Chondrocyte (in vitro differentiated cells): ENCODE results near the gene SLC6A19. TPM values are rescaled to one million over a fixed set of nuclear protein-coding genes. Genes with fewer than 3 reads are reported as not detected.

Source experiments
- DNase-seq: peaks from one replicate; pipeline ENCODE4 v3.0.0; 2021; ENCODE audit warnings: mixed read lengths, low spot score
- H3K27ac Mint-ChIP-seq: one replicate; pipeline ENCODE4 v1.8.0; 2021; ENCODE audit warnings: mild to moderate bottlenecking, moderate library complexity, mixed read lengths; ENCODE audit not compliant: unreplicated experiment
- H3K27me3 Mint-ChIP-seq: 2 replicates; pipeline ENCODE4 v1.8.0; 2021; ENCODE audit warnings: low read depth, mixed read lengths
- H3K36me3 Mint-ChIP-seq: 2 replicates; pipeline ENCODE4 v1.8.0; 2021; ENCODE audit warnings: low read depth, mixed read lengths
- H3K4me1 Mint-ChIP-seq: 2 replicates; pipeline ENCODE4 v1.8.0; 2021; ENCODE audit warnings: low read depth, mild to moderate bottlenecking, mixed read lengths
- H3K4me3 Mint-ChIP-seq: one replicate; pipeline ENCODE4 v1.8.0; 2021; ENCODE audit warnings: mild to moderate bottlenecking, moderate library complexity, mixed read lengths; ENCODE audit not compliant: unreplicated experiment
- H3K9me3 Mint-ChIP-seq: 2 replicates; pipeline ENCODE4 v1.8.0; 2021; ENCODE audit warnings: low read depth, mixed read lengths
- total RNA-seq: library from RNA; stranded (reverse); gene quantifications from 3 replicates; pipeline ENCODE4 v1.2.1, GENCODE V29; 2021
- TF ChIP-seq, protein P1 (sequence below): fragments of 200-600 bp; sonication (generic); IDR thresholded peaks from 2 replicates; pipeline ENCODE4 v1.5.0; 2021; ENCODE audit warnings: antibody characterized with exemption, mild to moderate bottlenecking, moderate library complexity

SLC6A19 gene
- total RNA-seq, 1 donor from 2014 or later = not detected

DNA sequence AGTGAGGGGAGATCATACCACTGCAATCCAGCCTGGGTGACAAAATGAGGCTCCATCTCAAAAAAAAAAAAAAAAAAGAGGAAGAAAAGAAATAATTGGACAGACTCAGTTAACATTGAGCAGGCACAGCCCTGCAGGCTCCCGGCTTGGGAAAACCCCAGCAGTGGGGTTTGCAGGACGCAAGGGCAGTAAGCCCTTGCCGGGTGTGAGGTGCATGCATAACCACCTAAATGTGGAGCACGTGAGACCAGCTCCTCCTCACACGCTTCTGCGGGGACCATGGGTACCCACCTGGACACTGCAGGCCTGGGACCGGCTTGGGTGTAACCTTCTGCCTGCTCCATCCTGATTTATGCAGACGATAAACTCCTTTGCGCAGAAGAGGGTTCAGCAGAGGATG is 19.0 kb downstream of the SLC6A19 start:
- TF ChIP-seq, protein P1, sequence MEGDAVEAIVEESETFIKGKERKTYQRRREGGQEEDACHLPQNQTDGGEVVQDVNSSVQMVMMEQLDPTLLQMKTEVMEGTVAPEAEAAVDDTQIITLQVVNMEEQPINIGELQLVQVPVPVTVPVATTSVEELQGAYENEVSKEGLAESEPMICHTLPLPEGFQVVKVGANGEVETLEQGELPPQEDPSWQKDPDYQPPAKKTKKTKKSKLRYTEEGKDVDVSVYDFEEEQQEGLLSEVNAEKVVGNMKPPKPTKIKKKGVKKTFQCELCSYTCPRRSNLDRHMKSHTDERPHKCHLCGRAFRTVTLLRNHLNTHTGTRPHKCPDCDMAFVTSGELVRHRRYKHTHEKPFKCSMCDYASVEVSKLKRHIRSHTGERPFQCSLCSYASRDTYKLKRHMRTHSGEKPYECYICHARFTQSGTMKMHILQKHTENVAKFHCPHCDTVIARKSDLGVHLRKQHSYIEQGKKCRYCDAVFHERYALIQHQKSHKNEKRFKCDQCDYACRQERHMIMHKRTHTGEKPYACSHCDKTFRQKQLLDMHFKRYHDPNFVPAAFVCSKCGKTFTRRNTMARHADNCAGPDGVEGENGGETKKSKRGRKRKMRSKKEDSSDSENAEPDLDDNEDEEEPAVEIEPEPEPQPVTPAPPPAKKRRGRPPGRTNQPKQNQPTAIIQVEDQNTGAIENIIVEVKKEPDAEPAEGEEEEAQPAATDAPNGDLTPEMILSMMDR = no peak
- Mint-ChIP-seq H3K27me3 (peaks cover 18% of the 10 kb centered on the region), H3K36me3 (no peaks in the 10 kb centered on the region), H3K27ac (no peak overlapping the region), H3K4me1 (no peaks in the 10 kb centered on the region), H3K4me3 (no peak overlapping the region), H3K9me3 (peaks cover 7% of the 10 kb centered on the region)
- DNase-seq = no peak

DNA sequence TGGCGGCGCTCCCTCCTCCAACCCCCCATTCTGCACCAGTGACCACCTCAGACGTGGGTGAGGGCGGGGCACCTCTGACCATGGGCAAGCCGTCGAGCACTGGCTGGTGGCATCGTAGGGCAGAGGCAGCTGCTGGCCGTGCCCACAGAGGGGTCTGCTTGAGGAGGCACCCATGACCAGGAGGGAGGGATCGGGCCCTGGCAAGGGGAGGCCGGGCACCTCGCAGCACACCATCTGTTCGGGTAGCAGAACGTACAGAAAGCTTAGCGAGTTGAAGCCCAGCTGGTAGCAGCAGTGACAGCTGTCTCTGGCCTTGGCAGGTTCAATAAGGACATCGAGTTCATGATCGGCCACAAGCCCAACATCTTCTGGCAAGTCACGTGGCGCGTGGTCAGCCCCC is 19.4 kb downstream of the SLC6A19 start:
- no peak for DNase-seq
- Mint-ChIP-seq H3K36me3 (no peaks in the 10 kb centered on the region), H3K9me3 (peaks cover 2% of the 10 kb centered on the region), H3K4me3 (no peak overlapping the region), H3K4me1 (no peaks in the 10 kb centered on the region), H3K27me3 (peaks cover 18% of the 10 kb centered on the region), H3K27ac (no peak overlapping the region)
- TF ChIP-seq, protein P1 = no peak

DNA sequence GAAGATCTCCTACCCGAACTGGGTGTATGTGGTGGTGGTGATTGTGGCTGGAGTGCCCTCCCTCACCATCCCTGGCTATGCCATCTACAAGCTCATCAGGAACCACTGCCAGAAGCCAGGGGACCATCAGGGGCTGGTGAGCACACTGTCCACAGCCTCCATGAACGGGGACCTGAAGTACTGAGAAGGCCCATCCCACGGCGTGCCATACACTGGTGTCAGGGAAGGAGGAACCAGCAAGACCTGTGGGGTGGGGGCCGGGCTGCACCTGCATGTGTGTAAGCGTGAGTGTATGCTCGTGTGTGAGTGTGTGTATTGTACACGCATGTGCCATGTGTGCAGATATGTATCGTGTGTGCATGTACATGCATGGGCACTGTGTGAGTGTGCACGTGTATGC is 20.3 kb downstream of the SLC6A19 start:
- Mint-ChIP-seq H3K27me3 (peaks cover 17% of the 10 kb centered on the region), H3K4me3 (no peak overlapping the region), H3K36me3 (no peaks in the 10 kb centered on the region), H3K4me1 (no peaks in the 10 kb centered on the region), H3K27ac (no peak overlapping the region), H3K9me3 (no peaks in the 10 kb centered on the region)
- TF ChIP-seq, protein P1 = no peak
- no peak for DNase-seq

DNA sequence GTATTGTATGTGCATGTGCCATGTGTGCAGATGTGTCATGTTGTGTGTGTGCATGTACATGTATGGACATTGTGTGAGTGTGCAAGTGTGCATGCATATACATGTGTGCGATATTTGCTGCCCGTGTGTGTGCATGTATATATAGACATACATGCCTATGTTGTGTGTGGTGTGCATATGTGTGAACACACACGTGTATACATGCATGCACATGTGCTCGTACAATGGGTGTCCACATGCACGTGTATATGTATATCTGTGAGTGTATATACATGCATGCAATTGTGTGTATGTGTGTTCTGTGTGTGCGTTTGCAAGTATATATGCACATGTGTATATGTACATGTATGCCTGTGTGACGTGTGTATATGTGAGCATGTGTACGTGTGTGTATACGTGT is 20.8 kb downstream of the SLC6A19 start:
- peaks cover 20% of the 10 kb centered on the region for H3K27me3 Mint-ChIP-seq
- no peak for DNase-seq
- H3K9me3 Mint-ChIP-seq = no peaks in the 10 kb centered on the region
- no peak overlapping the region for H3K4me3 Mint-ChIP-seq
- H3K36me3 Mint-ChIP-seq = no peaks in the 10 kb centered on the region
- H3K27ac Mint-ChIP-seq = no peak overlapping the region
- H3K4me1 Mint-ChIP-seq = no peaks in the 10 kb centered on the region
- TF ChIP-seq, protein P1 = no peak

DNA sequence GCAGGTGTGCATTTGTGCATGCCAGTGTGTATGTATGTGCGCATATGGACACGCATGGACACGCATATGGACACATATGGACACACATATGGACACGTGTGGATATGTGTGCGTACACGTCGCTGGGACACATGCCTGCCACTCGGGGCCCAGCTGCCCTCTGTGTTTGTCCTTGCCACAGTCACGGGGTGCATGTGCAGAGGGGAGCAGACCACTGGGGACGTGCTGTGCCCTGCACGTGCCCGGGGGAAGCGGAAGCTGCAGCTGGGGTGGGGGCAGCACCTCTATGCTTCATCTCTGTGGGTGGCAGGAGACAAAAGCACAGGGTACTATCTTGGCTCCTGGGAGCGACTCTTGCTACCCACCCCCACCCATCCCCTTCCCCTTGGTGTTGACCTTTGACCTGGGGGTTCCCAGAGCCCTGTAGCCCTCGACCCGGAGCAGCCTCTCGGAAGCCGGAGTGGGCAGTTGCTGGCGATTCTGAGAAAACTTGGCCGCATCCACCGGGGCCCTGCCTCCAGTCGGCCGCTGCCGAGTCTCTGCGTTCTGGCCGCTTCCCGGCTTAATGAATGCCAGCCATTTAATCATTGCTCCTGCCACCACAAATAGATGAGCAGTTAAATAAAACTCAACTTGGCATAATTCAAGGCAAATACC is 21.4 kb downstream of the SLC6A19 start:
- no peak overlapping the region for H3K4me3 Mint-ChIP-seq

More for the DNA sequence above, 21.4 kb downstream of the SLC6A19 start:
- H3K36me3 Mint-ChIP-seq = no peaks in the 10 kb centered on the region
- no peak for DNase-seq
- no peaks in the 10 kb centered on the region for H3K9me3 Mint-ChIP-seq
- H3K27ac Mint-ChIP-seq = no peak overlapping the region
- H3K4me1 Mint-ChIP-seq = no peaks in the 10 kb centered on the region
- peaks cover 25% of the 10 kb centered on the region for H3K27me3 Mint-ChIP-seq
- TF ChIP-seq, protein P1 = no peak
